Mucosa of rectum (tissue), 2 donors: ENCODE results near the gene DTX2.
"Not testable (repeated sequence)": the region's sequence is repeated elsewhere in the genome, so short reads cannot be mapped to it uniquely, and the experiment has no call there.

ENCODE experiments used
- H3K27ac ChIP-seq, 2 donors: one replicate each; pipeline ENCODE4 v1.7.0; 2013; ENCODE audit warnings: inconsistent platforms in 2 of 2, low read depth in 2 of 2, low read length in 2 of 2
- H3K27me3 ChIP-seq, 2 donors: one replicate each; pipeline ENCODE4 v1.7.0; 2013; ENCODE audit warnings: low read length in 2 of 2; ENCODE audit not compliant: control insufficient read depth in 2 of 2, insufficient read depth in 2 of 2
- H3K36me3 ChIP-seq, 2 donors: one replicate each; pipeline ENCODE4 v1.7.0; 2013; ENCODE audit warnings: low read length in 2 of 2; ENCODE audit not compliant: control insufficient read depth in 2 of 2, insufficient read depth in 2 of 2
- H3K4me1 ChIP-seq, 2 donors: one replicate each; pipeline ENCODE4 v1.7.0; 2013; ENCODE audit warnings: low read length in 2 of 2, mild to moderate bottlenecking in 1 of 2; ENCODE audit not compliant: control insufficient read depth in 2 of 2, insufficient read depth in 2 of 2
- H3K4me3 ChIP-seq, 2 donors: one replicate each; pipeline ENCODE4 v1.7.0; 2013; ENCODE audit warnings: low read length in 2 of 2
- H3K9ac ChIP-seq, 2 donors: one replicate each; pipeline ENCODE4 v1.7.0; 2013; ENCODE audit warnings: low read length in 2 of 2, low read depth in 1 of 2, mild to moderate bottlenecking in 1 of 2
- H3K9me3 ChIP-seq, 2 donors: one replicate each; pipeline ENCODE4 v1.7.0; 2013; ENCODE audit warnings: low read length in 2 of 2; ENCODE audit not compliant: control insufficient read depth in 2 of 2
- donor health status: healthy.
- donor health status: Normal muscosa, but diverticular disease.

Gene DTX2

DNA sequence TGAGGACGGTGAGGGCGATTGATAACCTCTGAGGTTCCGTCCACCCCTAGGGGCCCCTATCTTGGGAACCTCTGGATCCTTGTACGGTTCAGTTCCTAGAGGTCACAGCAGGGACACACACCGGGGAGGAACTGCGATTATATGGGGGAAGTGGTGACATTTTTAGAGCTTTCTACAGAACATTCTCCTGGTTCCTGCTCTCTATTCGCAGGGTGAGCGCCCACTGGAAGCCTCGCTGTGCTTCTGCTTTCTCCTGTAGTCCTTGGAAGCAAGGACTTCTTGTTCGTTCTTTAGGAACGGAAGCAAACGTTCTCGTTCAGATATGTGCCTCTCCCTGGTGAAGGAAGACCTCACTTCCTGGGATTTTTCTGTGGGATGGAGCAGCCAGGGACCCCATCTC is 26.5 kb downstream of the DTX2 start:
- not testable (repeated sequence) for H3K9ac ChIP-seq, H3K9me3 ChIP-seq, H3K27ac ChIP-seq, H3K4me1 ChIP-seq, H3K27me3 ChIP-seq, H3K36me3 ChIP-seq, H3K4me3 ChIP-seq

DNA sequence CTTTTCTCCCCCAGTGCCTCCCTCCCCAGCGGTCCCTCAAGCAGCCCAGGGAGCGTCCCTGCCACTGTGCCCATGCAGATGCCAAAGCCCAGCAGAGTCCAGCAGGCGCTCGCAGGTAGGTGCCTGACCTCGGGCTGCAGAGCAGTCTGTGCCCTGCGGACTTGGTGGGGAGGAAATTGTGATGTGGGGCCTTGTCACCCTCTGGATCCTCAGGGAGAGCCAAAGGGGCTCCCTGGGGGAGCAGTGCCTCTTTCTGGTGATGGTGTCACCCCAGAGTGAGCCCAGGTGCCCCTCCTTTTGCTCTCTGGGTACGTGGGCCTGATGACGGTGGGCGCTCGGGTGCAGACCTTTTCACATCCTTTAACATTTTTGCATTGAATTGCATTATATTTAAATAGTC is 30.6 kb downstream of the DTX2 start:
- not testable (repeated sequence) for H3K27me3 ChIP-seq, H3K4me1 ChIP-seq, H3K27ac ChIP-seq, H3K9ac ChIP-seq, H3K4me3 ChIP-seq, H3K9me3 ChIP-seq, H3K36me3 ChIP-seq

DNA sequence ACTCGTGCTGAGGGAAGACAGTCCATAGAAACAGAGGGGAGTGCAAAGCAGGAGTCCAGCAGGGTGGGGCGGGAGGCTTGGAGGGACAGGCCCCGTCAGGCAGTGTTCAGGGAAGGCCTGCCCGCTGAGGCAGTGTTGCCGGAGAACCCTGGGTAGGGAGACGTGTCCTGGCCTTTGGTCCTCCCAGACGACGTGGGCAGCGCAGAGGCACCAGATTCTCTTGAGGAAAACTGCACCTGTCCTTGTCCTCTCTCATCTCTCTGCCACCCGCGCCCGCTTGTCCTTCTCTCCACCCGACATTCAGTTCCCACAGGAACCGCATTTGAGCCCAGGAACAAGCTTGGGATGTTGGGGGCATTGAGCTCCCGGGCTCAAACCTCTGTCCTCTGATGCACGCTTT is 34.2 kb downstream of the DTX2 start:
- not testable (repeated sequence) for H3K9me3 ChIP-seq, H3K4me1 ChIP-seq, H3K9ac ChIP-seq, H3K27me3 ChIP-seq, H3K36me3 ChIP-seq, H3K4me3 ChIP-seq, H3K27ac ChIP-seq

GRCh38 chr7:76497918-76498582 is 36.5 kb downstream of the DTX2 start:
- H3K9me3 ChIP-seq, H3K9ac ChIP-seq, H3K27ac ChIP-seq, H3K4me1 ChIP-seq, H3K36me3 ChIP-seq, H3K4me3 ChIP-seq, H3K27me3 ChIP-seq: not testable (repeated sequence)

DNA sequence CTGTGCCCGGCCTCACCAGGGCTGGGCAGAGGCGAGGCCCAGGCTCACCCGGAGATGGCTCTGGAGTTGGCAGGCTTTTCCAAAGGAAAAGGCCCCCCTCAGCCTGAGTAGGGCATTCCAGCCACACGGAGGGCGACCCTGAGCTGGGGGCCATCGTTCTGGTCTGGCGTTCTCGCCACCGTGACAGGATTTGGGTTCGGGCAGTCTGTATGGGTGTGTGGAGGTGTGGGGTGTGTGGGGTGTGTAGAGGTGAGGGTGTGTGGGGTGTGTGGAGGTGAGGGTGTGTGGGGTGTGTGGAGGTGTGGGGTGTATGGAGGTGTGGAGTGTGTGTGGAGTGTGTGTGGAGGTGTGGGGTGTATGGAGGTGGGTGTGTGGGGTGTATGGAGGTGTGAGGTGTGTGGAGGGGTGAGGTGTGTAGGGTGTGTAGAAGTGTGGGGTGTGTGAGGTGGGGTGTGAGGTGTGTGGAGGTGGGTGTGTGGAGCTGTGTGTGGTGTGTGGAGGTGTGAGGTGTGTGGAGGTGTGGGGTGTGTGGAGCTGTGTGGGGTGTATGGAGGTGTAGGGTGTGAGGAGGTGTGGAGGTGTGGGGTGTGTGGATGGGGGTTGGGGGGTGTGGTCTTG is 37.2 kb downstream of the DTX2 start:
- not testable (repeated sequence) for H3K4me3 ChIP-seq, H3K9me3 ChIP-seq, H3K27ac ChIP-seq, H3K36me3 ChIP-seq, H3K27me3 ChIP-seq, H3K9ac ChIP-seq, H3K4me1 ChIP-seq

- not testable (repeated sequence) for H3K27ac ChIP-seq, H3K36me3 ChIP-seq, H3K9ac ChIP-seq, H3K9me3 ChIP-seq, H3K4me1 ChIP-seq, H3K4me3 ChIP-seq, H3K27me3 ChIP-seq
Measured at GRCh38 chr7:76499201-76499923, 37.9 kb downstream of the DTX2 start.

- H3K36me3 ChIP-seq, H3K9ac ChIP-seq, H3K27ac ChIP-seq, H3K27me3 ChIP-seq, H3K4me3 ChIP-seq, H3K4me1 ChIP-seq, H3K9me3 ChIP-seq: not testable (repeated sequence)
Measured at GRCh38 chr7:76499924-76500241, 38.4 kb downstream of the DTX2 start.

DNA sequence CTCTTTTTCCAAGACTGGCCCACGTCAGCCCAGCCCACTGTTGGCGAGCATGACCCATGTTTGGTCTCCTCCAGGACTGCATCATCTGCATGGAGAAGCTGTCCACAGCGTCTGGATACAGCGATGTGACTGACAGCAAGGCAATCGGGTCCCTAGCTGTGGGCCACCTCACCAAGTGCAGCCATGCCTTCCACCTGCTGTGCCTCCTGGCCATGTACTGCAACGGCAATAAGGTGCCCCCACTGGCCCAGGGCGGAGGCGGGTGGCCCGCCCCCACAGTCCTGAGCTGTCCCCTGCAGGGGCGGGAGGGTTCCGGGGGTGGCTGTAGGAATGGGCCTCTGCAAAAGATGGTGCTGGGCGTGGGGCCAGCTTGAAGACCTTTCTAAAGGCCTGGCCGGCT is 40.7 kb downstream of the DTX2 start:
- H3K4me3 ChIP-seq, H3K9ac ChIP-seq, H3K27me3 ChIP-seq, H3K27ac ChIP-seq, H3K4me1 ChIP-seq, H3K9me3 ChIP-seq: not testable (repeated sequence)
- H3K36me3 ChIP-seq = peaks cover 3 to 13% of the 10 kb centered on the region in 2 donors

- H3K9me3 ChIP-seq, H3K27ac ChIP-seq, H3K27me3 ChIP-seq, H3K4me3 ChIP-seq, H3K9ac ChIP-seq, H3K4me1 ChIP-seq: not testable (repeated sequence)
- H3K36me3 ChIP-seq = peaks cover 3 to 13% of the 10 kb centered on the region in 2 donors
Measured at GRCh38 chr7:76502836-76503235, 41.3 kb downstream of the DTX2 start.

GRCh38 chr7:76503244-76503643 is 41.7 kb downstream of the DTX2 start:
- not testable (repeated sequence) for H3K27ac ChIP-seq, H3K27me3 ChIP-seq, H3K4me3 ChIP-seq, H3K9me3 ChIP-seq, H3K9ac ChIP-seq, H3K4me1 ChIP-seq
- peaks cover 3 to 15% of the 10 kb centered on the region in 2 donors for H3K36me3 ChIP-seq
